ENCODE data around the gene INSC.

GRCh38 chr11:15119826-15120225, 5.1 kb downstream of the INSC start:
- TF ChIP-seq ISL1 (CRISPR knock-in tag; IDR thresholded peaks at IDR 0.05) (no peak), CREB5 (CRISPR knock-in tag; IDR thresholded peaks at IDR 0.05; ENCODE audit: low read depth) (no peak), OSR1 (CRISPR knock-in tag; IDR thresholded peaks at IDR 0.05) (no peak), ARNTL (CRISPR knock-in tag; IDR thresholded peaks at IDR 0.05; ENCODE audit: borderline replicate concordance, low read depth) (no peak), CSRNP3 (CRISPR knock-in tag; IDR thresholded peaks at IDR 0.05) (no peak)
